ENCODE results near the gene SRCAP.

DNA sequence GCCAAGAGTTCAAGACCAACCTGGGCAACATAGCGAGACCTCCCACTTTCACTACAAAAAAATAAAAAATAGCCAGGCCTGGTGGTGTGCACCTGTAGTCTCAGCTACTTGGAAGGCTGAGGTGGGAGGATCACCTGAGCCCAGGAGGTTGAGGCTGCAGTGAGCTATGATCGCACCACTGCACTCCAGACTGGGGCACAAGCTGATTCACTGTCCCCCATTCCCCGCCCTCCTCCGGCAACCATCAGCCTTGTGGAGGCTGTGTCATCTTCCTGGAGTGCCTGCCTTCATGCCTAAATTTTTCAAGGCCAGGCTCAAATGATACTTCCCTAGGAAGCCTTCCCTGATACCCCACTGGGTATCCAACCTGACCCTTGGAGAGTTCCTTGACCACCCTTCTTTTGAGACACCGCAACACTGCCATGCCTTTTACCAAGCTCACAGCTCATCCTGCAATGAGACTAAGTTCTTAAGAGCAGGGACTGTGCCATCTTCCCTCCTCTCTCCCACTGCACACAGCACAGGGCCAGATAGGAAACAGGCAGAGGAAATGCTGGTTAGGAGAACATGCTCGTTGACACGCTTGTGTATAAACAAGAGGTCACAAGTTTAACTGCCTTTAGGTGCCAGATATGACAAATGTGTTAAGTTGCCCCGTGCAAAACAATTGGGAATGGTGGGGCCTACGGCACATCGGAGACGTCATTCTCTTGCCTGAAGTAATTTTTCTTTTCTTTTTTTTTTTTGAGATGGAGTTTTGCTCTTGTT is 3.9 kb upstream of the SRCAP start:
- no peak for TF ChIP-seq EP300 (IDR thresholded peaks at IDR 0.05)
- no peak for TF ChIP-seq POLR2A (IDR thresholded peaks at IDR 0.05)
